ENCODE measurements around the gene TMEM109.

TMEM109 gene

GRCh38 chr11:60926500-60926899 lies 12.5 kb downstream of the TMEM109 start:
- in situ Hi-C loops (cut with HindIII; ENCODE audit: low pct_unique_long_range_greater_than_20kb, low sequenced_read_pairs): no loop called here
- TF ChIP-seq JUND (IDR thresholded peaks at IDR 0.05; ENCODE audit: low read depth): no peak
- no peak for DNase-seq (ENCODE audit: low read depth in 1 of 2, low spot score in 1 of 2)

- in situ Hi-C loops (cut with HindIII; ENCODE audit: low pct_unique_long_range_greater_than_20kb, low sequenced_read_pairs): no loop called here
- no peak for TF ChIP-seq JUND (IDR thresholded peaks at IDR 0.05; ENCODE audit: low read depth)
- no peak for DNase-seq (ENCODE audit: low read depth in 1 of 2, low spot score in 1 of 2)
These were observed 13.2 kb downstream of the TMEM109 start for GRCh38 chr11:60927061-60927592.

DNA sequence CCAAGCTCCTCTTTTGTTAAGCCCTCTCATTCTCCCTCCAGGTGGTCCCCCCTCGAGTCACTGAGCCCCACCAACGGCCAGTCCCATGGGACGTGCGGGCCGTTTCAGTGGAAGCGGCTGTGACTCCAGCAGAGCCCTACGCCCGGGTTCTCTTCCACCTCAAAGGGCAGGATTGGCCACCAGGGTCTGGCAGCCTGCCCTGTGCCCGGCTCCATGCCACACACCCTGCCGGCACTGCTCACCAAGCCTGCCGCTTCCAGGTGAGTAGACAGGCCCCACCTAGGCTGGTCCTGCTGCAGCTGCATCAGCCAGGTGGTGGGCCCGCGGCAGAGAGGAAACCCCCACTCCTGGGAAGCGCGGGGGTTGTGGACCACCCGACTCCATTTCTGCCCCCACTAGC lies 13.6 kb downstream of the TMEM109 start:
- in situ Hi-C loops (cut with HindIII; ENCODE audit: low pct_unique_long_range_greater_than_20kb, low sequenced_read_pairs): no loop called here

GRCh38 chr11:60928563-60929001 lies 14.6 kb downstream of the TMEM109 start:
- in situ Hi-C loops (cut with HindIII; ENCODE audit: low pct_unique_long_range_greater_than_20kb, low sequenced_read_pairs): no loop called here
- TF ChIP-seq JUND (IDR thresholded peaks at IDR 0.05; ENCODE audit: low read depth): no peak
- no peak for DNase-seq (ENCODE audit: low read depth in 1 of 2, low spot score in 1 of 2)

More for the DNA sequence above, 13.6 kb downstream of the TMEM109 start:
- DNase-seq (ENCODE audit: low read depth in 1 of 2, low spot score in 1 of 2): no peak
- TF ChIP-seq JUND (IDR thresholded peaks at IDR 0.05; ENCODE audit: low read depth): no peak

DNA sequence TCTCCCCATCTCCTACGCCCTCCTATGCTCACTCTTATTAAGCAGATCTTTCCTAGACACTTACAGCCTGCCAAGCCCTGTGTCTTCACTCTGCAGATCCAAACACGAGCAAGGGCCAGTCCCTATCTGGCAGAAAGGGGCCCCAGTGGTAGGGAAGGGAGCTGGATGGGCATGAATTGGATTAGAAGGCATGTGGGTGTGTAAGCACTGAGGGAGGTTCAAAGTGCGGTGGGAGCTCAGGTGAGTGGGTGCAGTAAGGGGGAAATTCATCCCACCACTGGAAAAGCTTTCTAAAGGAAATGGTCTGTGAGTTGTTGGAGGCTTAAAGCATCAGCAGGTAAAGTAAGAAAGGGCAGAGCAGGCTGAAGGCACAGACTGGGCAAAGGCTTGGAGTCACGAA lies 15.8 kb downstream of the TMEM109 start:
- in situ Hi-C loops (cut with HindIII; ENCODE audit: low pct_unique_long_range_greater_than_20kb, low sequenced_read_pairs): no loop called here
- TF ChIP-seq JUND (IDR thresholded peaks at IDR 0.05; ENCODE audit: low read depth): no peak
- DNase-seq (ENCODE audit: low read depth in 1 of 2, low spot score in 1 of 2): no peak

GRCh38 chr11:60930394-60930793 lies 16.4 kb downstream of the TMEM109 start:
- DNase-seq (ENCODE audit: low read depth in 1 of 2, low spot score in 1 of 2): no peak
- TF ChIP-seq JUND (IDR thresholded peaks at IDR 0.05; ENCODE audit: low read depth): no peak
- in situ Hi-C loops (cut with HindIII; ENCODE audit: low pct_unique_long_range_greater_than_20kb, low sequenced_read_pairs): no loop called here

- no peak for TF ChIP-seq JUND (IDR thresholded peaks at IDR 0.05; ENCODE audit: low read depth)
- no peak for DNase-seq (ENCODE audit: low read depth in 1 of 2, low spot score in 1 of 2)
- in situ Hi-C loops (cut with HindIII; ENCODE audit: low pct_unique_long_range_greater_than_20kb, low sequenced_read_pairs): no loop called here
These were observed 18.0 kb downstream of the TMEM109 start for GRCh38 chr11:60931917-60932316.

DNA sequence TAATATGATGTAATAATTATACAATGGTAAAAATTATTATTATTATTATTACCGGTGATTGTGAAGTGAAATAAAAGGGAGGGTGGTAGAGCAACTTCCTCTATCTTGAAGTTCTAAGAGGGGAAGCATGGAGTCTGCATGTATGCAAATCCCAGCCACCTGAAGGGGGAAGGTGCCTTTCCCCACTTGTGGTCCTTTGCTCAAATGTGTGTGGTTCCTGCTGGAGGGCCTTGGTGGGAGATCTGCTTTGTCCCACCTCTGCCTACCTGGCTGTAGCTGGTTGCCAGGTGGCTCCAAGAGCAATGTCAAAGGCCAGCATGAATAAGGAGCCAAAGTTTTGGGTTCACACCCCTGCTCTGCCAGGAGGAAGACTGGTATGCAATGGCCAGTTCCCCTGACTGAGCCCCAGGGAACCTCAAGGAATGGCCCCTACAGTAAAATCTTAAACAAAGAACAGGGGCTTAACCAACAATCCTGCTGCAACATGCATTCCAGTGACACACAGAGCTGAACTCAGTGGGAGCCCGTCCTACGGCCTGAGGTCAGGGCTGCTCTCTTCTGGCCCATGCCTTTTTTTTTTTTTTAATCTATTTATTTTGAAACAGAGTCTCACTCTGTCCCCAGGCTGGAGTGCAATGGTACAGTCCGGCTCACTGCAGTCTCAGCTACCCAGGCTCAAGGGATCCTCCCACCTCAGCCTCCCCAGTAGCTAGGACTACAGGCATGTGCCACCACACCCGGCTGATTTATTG lies 18.8 kb downstream of the TMEM109 start:
- peak in 1 of 2 experiments; percentile 59 for DNase-seq (ENCODE audit: low read depth in 1 of 2, low spot score in 1 of 2)
- no peak for TF ChIP-seq JUND (IDR thresholded peaks at IDR 0.05; ENCODE audit: low read depth)

GRCh38 chr11:60933416-60934123 lies 19.6 kb downstream of the TMEM109 start:
- in situ Hi-C loops (cut with HindIII; ENCODE audit: low pct_unique_long_range_greater_than_20kb, low sequenced_read_pairs): no loop called here
- TF ChIP-seq JUND (IDR thresholded peaks at IDR 0.05; ENCODE audit: low read depth): no peak
- no peak for DNase-seq (ENCODE audit: low read depth in 1 of 2, low spot score in 1 of 2)

More for the DNA sequence above, 18.8 kb downstream of the TMEM109 start:
- in situ Hi-C loops (cut with HindIII; ENCODE audit: low pct_unique_long_range_greater_than_20kb, low sequenced_read_pairs): no loop called here

DNA sequence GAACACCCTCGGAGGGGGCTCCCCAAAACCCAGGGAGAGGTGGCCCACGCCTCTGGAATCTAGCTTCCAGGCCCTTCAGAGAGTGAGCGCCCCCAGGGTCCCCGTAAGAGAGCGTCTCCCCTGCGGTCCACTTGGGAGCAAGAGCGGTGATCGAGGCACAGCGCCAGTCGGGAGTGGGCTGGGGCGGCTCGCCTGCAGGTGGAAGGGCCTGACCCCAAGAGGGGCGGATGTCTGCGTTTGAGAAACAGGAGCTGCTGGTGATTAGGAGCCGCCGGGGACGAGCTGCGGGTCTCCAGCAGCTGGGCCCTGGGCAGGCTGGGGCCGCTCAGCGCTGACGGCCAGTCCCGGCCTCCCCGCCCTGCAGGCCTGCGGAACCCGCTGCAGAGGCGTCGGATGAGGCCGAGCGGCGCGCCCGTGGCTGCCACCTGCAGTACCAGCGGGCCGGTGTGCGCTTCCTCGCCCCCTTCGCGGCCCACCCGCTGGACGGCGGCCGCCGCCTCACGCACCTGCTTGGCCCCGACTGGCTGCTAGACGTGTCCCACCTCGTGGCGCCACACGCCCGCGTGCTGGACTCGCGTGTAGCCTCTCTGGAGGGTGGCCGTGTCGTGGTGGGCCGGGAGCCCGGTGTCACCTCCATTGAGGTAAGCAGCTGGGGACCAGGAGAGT lies 20.3 kb downstream of the TMEM109 start:
- DNase-seq (ENCODE audit: low read depth in 1 of 2, low spot score in 1 of 2): no peak
- in situ Hi-C loops (cut with HindIII; ENCODE audit: low pct_unique_long_range_greater_than_20kb, low sequenced_read_pairs): no loop called here
- TF ChIP-seq JUND (IDR thresholded peaks at IDR 0.05; ENCODE audit: low read depth): no peak

- no peak for TF ChIP-seq JUND (IDR thresholded peaks at IDR 0.05; ENCODE audit: low read depth)
- DNase-seq (ENCODE audit: low read depth in 1 of 2, low spot score in 1 of 2): no peak
- in situ Hi-C loops (cut with HindIII; ENCODE audit: low pct_unique_long_range_greater_than_20kb, low sequenced_read_pairs): no loop called here
These were observed 21.0 kb downstream of the TMEM109 start for GRCh38 chr11:60934790-60935605.
